Nephron progenitor cell (in vitro differentiated cells): ENCODE measurements around the gene VRK1.

Experiments
- DNase-seq: peaks from one replicate; pipeline ENCODE4 v3.0.0; 2021
- H3K27ac Mint-ChIP-seq: 2 replicates; pipeline ENCODE4 v1.8.0; 2021; ENCODE audit warnings: mild to moderate bottlenecking, moderate library complexity, mixed read lengths
- H3K27me3 Mint-ChIP-seq: 2 replicates; pipeline ENCODE4 v1.8.0; 2021; ENCODE audit warnings: mild to moderate bottlenecking, low read depth, mixed read lengths; ENCODE audit not compliant: poor library complexity
- H3K36me3 Mint-ChIP-seq: 2 replicates; pipeline ENCODE4 v1.8.0; 2021; ENCODE audit warnings: low read depth, mixed read lengths
- H3K4me1 Mint-ChIP-seq: 2 replicates; pipeline ENCODE4 v1.8.0; 2021; ENCODE audit warnings: mixed read lengths
- H3K4me3 Mint-ChIP-seq: 2 replicates; pipeline ENCODE4 v1.8.0; 2021; ENCODE audit warnings: mild to moderate bottlenecking, moderate library complexity, mixed read lengths
- H3K9me3 Mint-ChIP-seq: 2 replicates; pipeline ENCODE4 v1.8.0; 2021; ENCODE audit warnings: mild to moderate bottlenecking, moderate library complexity, mixed read lengths
- CTCF ChIP-seq: fragments of 200-600 bp; sonication (generic); IDR thresholded peaks from 2 replicates; pipeline ENCODE4 v1.5.0; 2021; ENCODE audit warnings: antibody characterized with exemption

VRK1 gene

GRCh38 chr14:96847451-96847850 lies 50.3 kb downstream of the VRK1 start:
- Mint-ChIP-seq H3K9me3 (no peaks in the 10 kb centered on the region), H3K4me1 (no peaks in the 10 kb centered on the region), H3K27me3 (no peaks in the 10 kb centered on the region), H3K27ac (no peak overlapping the region), H3K4me3 (no peak overlapping the region), H3K36me3 (peaks cover 31% of the 10 kb centered on the region)
- TF ChIP-seq CTCF = no peak
- no peak for DNase-seq

- Mint-ChIP-seq H3K27ac (no peak overlapping the region), H3K4me3 (no peak overlapping the region), H3K4me1 (no peaks in the 10 kb centered on the region), H3K9me3 (no peaks in the 10 kb centered on the region), H3K27me3 (no peaks in the 10 kb centered on the region), H3K36me3 (peaks cover 35% of the 10 kb centered on the region)
- no peak for TF ChIP-seq CTCF
- DNase-seq = no peak
Measured at GRCh38 chr14:96848011-96848410, 50.8 kb downstream of the VRK1 start.

- no peaks in the 10 kb centered on the region for H3K4me1 Mint-ChIP-seq
- H3K36me3 Mint-ChIP-seq = peaks cover 35% of the 10 kb centered on the region
- H3K9me3 Mint-ChIP-seq = no peaks in the 10 kb centered on the region
- no peak overlapping the region for H3K27ac Mint-ChIP-seq
- TF ChIP-seq CTCF = no peak
- H3K27me3 Mint-ChIP-seq = no peaks in the 10 kb centered on the region
- no peak overlapping the region for H3K4me3 Mint-ChIP-seq
- DNase-seq = no peak
Measured at GRCh38 chr14:96849733-96850132, 52.6 kb downstream of the VRK1 start.

GRCh38 chr14:96851694-96852381 lies 54.7 kb downstream of the VRK1 start:
- H3K9me3 Mint-ChIP-seq = no peaks in the 10 kb centered on the region
- DNase-seq = no peak
- no peak overlapping the region for H3K4me3 Mint-ChIP-seq
- H3K36me3 Mint-ChIP-seq = peaks cover 28% of the 10 kb centered on the region
- no peaks in the 10 kb centered on the region for H3K27me3 Mint-ChIP-seq
- no peak overlapping the region for H3K27ac Mint-ChIP-seq
- no peak for TF ChIP-seq CTCF
- no peaks in the 10 kb centered on the region for H3K4me1 Mint-ChIP-seq

GRCh38 chr14:96852823-96853422 lies 55.7 kb downstream of the VRK1 start:
- H3K36me3 Mint-ChIP-seq = peaks cover 17% of the 10 kb centered on the region
- no peaks in the 10 kb centered on the region for H3K4me1 Mint-ChIP-seq
- H3K4me3 Mint-ChIP-seq = no peak overlapping the region
- no peaks in the 10 kb centered on the region for H3K9me3 Mint-ChIP-seq
- H3K27ac Mint-ChIP-seq = no peak overlapping the region
- DNase-seq = peak; percentile 6
- peak; percentile 70 for TF ChIP-seq CTCF
- no peaks in the 10 kb centered on the region for H3K27me3 Mint-ChIP-seq

- Mint-ChIP-seq H3K27ac (no peak overlapping the region), H3K36me3 (peaks cover 19% of the 10 kb centered on the region), H3K4me1 (peaks cover 27% of the 10 kb centered on the region), H3K4me3 (no peak overlapping the region), H3K27me3 (no peaks in the 10 kb centered on the region), H3K9me3 (no peaks in the 10 kb centered on the region)
- no peak for DNase-seq
- TF ChIP-seq CTCF = no peak
Measured at GRCh38 chr14:96858643-96859042, 61.5 kb downstream of the VRK1 start.
